Right hindlimb (tissue), 1 donor: ENCODE results near the gene AMDHD2.
"Not testable (repeated sequence)": the region's sequence is repeated elsewhere in the genome, so short reads cannot be mapped to it uniquely, and the experiment has no call there.

ENCODE experiments used
- DNase-seq: peaks from one replicate; pipeline ENCODE4 v3.0.0-alpha.2; 2018

Gene AMDHD2

GRCh38 chr16:2535625-2536013 lies 15.4 kb downstream of the AMDHD2 start:
- no peak for DNase-seq

- peak; percentile 97 for DNase-seq
These were observed 17.5 kb downstream of the AMDHD2 start, which contains the start of gene PDPK1 for GRCh38 chr16:2537451-2538379. PDPK1 (plus strand) TSS chr16:2538021; CDS start chr16:2538113, 92 bp downstream.

- DNase-seq = not testable (repeated sequence)
These were observed 19.1 kb downstream of the AMDHD2 start for GRCh38 chr16:2539192-2539844.

DNA sequence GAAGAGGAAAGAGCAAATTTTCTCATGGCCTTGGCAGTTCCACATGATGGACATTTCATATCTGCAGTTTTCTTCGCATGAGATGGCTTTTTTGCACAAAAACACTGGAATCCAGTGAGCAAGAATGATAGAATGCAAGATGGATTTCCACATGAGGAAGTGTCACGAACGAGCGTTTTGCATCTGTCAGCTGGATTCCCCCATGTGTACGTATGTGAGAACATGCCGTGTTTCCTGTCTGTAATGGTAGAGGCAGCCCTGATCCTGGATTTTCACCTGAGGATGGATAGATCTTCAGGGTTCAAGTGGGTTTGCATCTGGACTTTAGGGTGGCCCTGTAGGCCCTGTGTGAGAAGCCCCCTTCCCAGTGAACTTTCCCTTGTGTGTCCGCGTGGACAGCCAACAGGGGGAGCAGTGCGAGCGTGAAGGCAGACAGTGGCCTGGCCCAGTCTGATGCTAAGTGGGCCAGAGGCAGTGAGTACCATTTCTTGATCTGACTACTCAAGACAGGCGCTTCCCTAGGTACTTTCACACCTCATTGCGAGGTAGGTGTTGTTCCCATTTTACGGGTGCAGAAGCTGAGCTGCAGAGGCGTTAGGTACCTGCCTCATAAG lies 19.8 kb downstream of the AMDHD2 start:
- not testable (repeated sequence) for DNase-seq

DNA sequence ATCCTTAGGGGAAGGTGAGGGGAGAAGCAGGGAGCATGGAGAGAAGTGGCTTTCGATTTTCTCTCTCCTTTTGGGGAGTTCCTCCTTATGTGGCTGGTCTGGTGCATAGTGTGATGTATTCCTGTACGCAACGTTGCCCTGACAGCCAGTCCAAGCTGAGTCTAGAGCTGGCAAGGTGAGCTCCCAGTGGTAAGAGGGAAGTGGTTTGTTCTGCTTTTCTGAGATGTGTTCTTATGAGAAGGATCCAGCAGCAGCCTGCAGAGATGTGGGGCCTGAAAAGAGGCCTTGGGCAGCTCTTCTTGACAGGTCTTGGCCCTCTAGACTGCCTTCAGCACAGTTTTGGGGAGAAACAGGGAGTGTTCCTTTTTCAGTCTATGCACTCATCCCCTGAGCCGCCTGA lies 20.7 kb downstream of the AMDHD2 start:
- DNase-seq = not testable (repeated sequence)

GRCh38 chr16:2541409-2541808 lies 21.2 kb downstream of the AMDHD2 start:
- not testable (repeated sequence) for DNase-seq

- DNase-seq = not testable (repeated sequence)
These were observed 23.6 kb downstream of the AMDHD2 start for GRCh38 chr16:2543771-2544170.

- DNase-seq = not testable (repeated sequence)
These were observed 30.2 kb downstream of the AMDHD2 start for GRCh38 chr16:2550283-2550878.

DNA sequence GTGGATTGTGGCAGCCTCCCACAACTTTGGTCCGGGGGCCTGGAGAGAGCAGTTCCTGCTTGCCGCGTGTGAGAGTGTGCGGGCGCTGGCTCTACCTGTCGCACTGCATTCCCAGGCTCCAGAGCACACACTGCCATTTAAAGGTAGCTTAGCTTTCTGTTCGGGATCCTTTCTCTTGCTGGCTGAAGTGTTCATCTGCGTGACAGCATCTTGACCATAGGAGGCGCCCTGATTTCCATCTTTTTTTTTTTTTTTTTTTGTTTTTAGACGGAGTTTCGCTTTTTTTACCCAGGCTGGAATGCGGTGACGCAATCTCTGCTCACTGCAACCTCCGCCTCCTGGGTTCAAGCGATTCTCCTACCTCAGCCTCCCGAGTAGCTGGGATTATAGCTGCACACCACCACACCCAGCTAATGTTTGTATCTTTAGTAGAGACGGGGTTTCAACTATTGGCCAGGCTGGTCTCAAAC lies 31.3 kb downstream of the AMDHD2 start:
- not testable (repeated sequence) for DNase-seq

- not testable (repeated sequence) for DNase-seq
These were observed 34.7 kb downstream of the AMDHD2 start for GRCh38 chr16:2554709-2555425.

- not testable (repeated sequence) for DNase-seq
These were observed 37.0 kb downstream of the AMDHD2 start for GRCh38 chr16:2557150-2557549.

- not testable (repeated sequence) for DNase-seq
These were observed 40.1 kb downstream of the AMDHD2 start for GRCh38 chr16:2560131-2560797.

DNA sequence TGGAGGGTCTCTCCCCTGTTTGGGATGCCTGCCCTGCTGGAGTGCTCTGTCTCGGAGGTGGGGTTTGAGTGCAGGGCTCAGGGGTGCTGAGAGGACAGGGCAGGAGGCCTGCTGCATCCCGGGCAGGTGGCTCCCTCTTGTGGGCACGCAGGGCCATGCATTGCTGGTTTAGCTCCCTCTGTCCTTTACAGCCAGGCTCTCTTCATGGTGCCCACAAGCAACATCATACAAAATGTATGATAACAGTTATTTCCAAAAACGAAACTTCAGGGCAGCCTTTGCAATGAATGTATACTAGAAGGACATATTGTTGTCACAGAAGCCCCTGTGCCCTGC lies 40.6 kb downstream of the AMDHD2 start:
- not testable (repeated sequence) for DNase-seq

- not testable (repeated sequence) for DNase-seq
These were observed 47.3 kb downstream of the AMDHD2 start for GRCh38 chr16:2567506-2567905.

DNA sequence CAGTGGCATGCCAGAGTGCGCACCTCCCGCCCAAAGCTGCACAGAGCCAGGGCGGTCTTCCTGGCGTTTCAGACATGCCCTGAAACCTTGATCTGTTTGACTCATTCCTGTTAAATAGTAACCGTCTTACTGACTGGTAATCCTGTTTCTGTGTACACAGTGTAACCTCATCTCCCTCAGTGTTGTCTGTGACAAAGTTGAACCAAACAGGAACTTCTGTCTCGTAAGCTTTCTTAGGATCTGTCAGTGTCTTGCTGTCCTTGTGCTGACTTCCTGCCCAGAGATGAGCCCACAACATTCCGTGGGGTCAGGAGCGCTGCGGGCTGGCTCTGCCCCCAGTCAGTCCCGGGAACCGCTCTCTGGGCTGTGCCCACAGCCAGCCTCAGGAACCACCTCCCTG lies 48.4 kb downstream of the AMDHD2 start:
- DNase-seq = not testable (repeated sequence)

GRCh38 chr16:2572704-2573103 lies 52.5 kb downstream of the AMDHD2 start:
- DNase-seq = not testable (repeated sequence)

DNA sequence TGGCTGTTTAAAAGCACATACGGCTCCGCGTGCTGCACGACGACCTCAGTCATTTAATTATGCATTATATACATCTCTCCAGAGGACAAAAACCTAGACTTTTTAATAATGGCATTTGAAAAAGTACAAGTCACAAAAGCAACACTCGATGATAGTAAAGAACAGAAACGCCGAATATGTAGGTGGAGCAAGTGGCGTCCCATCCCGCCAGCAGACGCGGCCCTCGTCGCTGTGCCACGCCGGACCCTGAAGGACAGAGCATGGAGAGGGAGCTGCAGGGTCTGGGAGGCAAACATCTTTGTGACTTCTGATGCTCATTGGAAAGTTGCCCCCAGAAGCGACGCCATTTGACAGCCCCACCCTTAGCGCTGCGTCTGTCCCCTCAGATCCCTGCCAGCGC lies 55.7 kb downstream of the AMDHD2 start:
- not testable (repeated sequence) for DNase-seq

- DNase-seq = not testable (repeated sequence)
These were observed 56.9 kb downstream of the AMDHD2 start for GRCh38 chr16:2577044-2577443.

DNA sequence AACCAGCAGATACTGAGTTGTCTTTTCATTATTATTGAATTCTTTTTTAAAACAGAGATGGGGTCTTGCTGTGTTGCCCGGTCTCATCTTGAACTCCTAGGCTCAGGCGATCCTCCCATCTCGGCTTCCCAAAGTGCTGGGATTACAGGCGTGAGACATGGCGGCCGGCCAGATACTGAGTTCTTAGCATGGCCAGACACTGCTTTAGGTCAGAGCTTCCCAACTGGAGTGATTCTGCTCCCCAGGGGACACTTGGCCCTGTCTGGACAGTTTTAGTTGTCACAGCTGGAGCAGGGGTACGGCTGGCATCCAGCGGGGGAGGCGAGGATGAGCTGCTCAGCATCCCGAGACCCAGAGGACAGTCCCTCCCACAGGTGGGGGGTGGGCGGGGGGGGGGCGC lies 58.7 kb downstream of the AMDHD2 start:
- not testable (repeated sequence) for DNase-seq

DNA sequence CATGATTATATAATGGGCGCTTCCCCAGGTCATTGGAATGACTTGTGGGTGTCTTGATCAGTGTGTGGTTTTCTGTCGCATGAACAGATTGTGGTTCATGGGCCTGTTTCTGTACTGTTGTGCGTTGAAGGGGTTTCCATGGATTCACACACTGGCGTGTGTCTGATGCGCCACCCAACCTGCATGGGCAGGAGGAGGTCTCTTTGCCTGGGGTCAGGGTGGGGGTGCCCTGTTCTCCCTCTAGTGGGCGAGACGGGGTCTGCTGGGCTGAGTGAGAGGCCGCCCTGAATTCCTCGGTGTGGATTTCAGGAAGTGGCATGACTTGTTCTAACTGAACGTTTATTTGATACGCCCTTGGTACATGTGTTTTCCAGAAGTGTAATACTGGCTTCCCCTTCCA lies 60.0 kb downstream of the AMDHD2 start:
- DNase-seq = peak; percentile 22

DNA sequence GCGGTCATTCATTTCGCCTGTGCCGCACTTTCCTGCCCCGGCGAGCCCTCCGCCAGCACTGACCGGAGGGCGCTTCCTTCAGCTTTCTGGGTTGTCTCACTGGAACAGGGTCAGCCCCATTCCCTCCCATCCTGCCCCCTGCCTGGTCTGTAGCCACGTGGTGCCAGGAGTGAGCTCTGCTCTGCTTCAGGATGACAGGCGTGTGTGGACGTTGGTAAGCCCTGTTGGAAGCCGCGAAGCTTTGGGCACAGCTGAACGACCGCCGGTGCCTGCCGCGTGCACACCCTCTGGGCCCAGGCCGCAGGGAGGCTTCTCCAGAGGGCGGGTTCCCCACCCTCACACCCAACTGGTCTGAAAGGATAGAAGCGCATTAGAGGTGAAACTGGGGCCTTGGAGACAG lies 60.6 kb downstream of the AMDHD2 start:
- DNase-seq = not testable (repeated sequence)
